Nephron (organoid): ENCODE results near the gene GNB1.

Experiments
- H3K27ac Mint-ChIP-seq, 3 experiments: 2 replicates each; pipeline ENCODE4 v1.8.0; 2020; ENCODE audit warnings: mixed read lengths in 3 of 3, mild to moderate bottlenecking in 2 of 3, moderate library complexity in 1 of 3
- H3K27me3 Mint-ChIP-seq: 2 replicates; pipeline ENCODE4 v1.8.0; 2021; ENCODE audit warnings: low read depth, mild to moderate bottlenecking, moderate library complexity, mixed read lengths
- H3K36me3 Mint-ChIP-seq: 2 replicates; pipeline ENCODE4 v1.8.0; 2020; ENCODE audit warnings: low read depth, mixed read lengths
- H3K4me1 Mint-ChIP-seq: 2 replicates; pipeline ENCODE4 v1.8.0; 2020; ENCODE audit warnings: mixed read lengths
- H3K4me3 Mint-ChIP-seq, 3 experiments: 2 replicates each; pipeline ENCODE4 v1.8.0; 2020; ENCODE audit warnings: mild to moderate bottlenecking in 3 of 3, mixed read lengths in 3 of 3, moderate library complexity in 2 of 3
- H3K9me3 Mint-ChIP-seq: 2 replicates; pipeline ENCODE4 v1.8.0; 2020; ENCODE audit warnings: mixed read lengths
- CTCF ChIP-seq, 3 experiments: fragments of 200-600 bp; sonication (generic); IDR thresholded peaks; one replicate each; pipeline ENCODE4 v1.5.0; 2021; ENCODE audit warnings: antibody characterized with exemption in 3 of 3; ENCODE audit not compliant: unreplicated experiment in 3 of 3

Gene GNB1

GRCh38 chr1:1804301-1804700 is 86.6 kb downstream of the GNB1 start:
- no peak for TF ChIP-seq CTCF (IDR thresholded peaks at IDR 0.05; ENCODE audit: unreplicated experiment in 3 of 3)
- H3K27me3 Mint-ChIP-seq: no peaks in the 10 kb centered on the region
- H3K4me1 Mint-ChIP-seq: no peaks in the 10 kb centered on the region
- peak overlapping the region in 1 of 3 experiments; percentile 72 for H3K27ac Mint-ChIP-seq
- no peak overlapping the region for H3K4me3 Mint-ChIP-seq
- no peaks in the 10 kb centered on the region for H3K9me3 Mint-ChIP-seq
- peaks cover 59% of the 10 kb centered on the region for H3K36me3 Mint-ChIP-seq

GRCh38 chr1:1802871-1803270 is 88.0 kb downstream of the GNB1 start:
- Mint-ChIP-seq H3K4me1 (no peaks in the 10 kb centered on the region), H3K9me3 (no peaks in the 10 kb centered on the region), H3K4me3 (no peak overlapping the region), H3K27me3 (no peaks in the 10 kb centered on the region), H3K36me3 (peaks cover 54% of the 10 kb centered on the region), H3K27ac (no peak overlapping the region)
- TF ChIP-seq CTCF (IDR thresholded peaks at IDR 0.05; ENCODE audit: unreplicated experiment in 3 of 3): no peak

GRCh38 chr1:1799716-1800115 is 91.2 kb downstream of the GNB1 start:
- H3K4me1 Mint-ChIP-seq: no peaks in the 10 kb centered on the region
- peaks cover 59% of the 10 kb centered on the region for H3K36me3 Mint-ChIP-seq
- TF ChIP-seq CTCF (IDR thresholded peaks at IDR 0.05; ENCODE audit: unreplicated experiment in 3 of 3): no peak
- no peak overlapping the region for H3K4me3 Mint-ChIP-seq
- peak overlapping the region in 2 of 3 experiments; percentile 22 to 57 for H3K27ac Mint-ChIP-seq
- no peaks in the 10 kb centered on the region for H3K9me3 Mint-ChIP-seq
- H3K27me3 Mint-ChIP-seq: no peaks in the 10 kb centered on the region

GRCh38 chr1:1797731-1798341 is 93.1 kb downstream of the GNB1 start:
- Mint-ChIP-seq H3K36me3 (peaks cover 61% of the 10 kb centered on the region), H3K4me1 (no peaks in the 10 kb centered on the region), H3K4me3 (no peak overlapping the region), H3K27me3 (no peaks in the 10 kb centered on the region), H3K9me3 (no peaks in the 10 kb centered on the region), H3K27ac (no peak overlapping the region)
- no peak for TF ChIP-seq CTCF (IDR thresholded peaks at IDR 0.05; ENCODE audit: unreplicated experiment in 3 of 3)

GRCh38 chr1:1796466-1796865 is 94.4 kb downstream of the GNB1 start:
- Mint-ChIP-seq H3K27me3 (no peaks in the 10 kb centered on the region), H3K36me3 (peaks cover 62% of the 10 kb centered on the region), H3K4me3 (no peak overlapping the region), H3K27ac (no peak overlapping the region), H3K4me1 (no peaks in the 10 kb centered on the region), H3K9me3 (no peaks in the 10 kb centered on the region)
- no peak for TF ChIP-seq CTCF (IDR thresholded peaks at IDR 0.05; ENCODE audit: unreplicated experiment in 3 of 3)

GRCh38 chr1:1794999-1795398 is 95.9 kb downstream of the GNB1 start:
- Mint-ChIP-seq H3K27me3 (no peaks in the 10 kb centered on the region), H3K4me3 (no peak overlapping the region), H3K9me3 (no peaks in the 10 kb centered on the region), H3K36me3 (peaks cover 69% of the 10 kb centered on the region), H3K4me1 (no peaks in the 10 kb centered on the region), H3K27ac (no peak overlapping the region)
- no peak for TF ChIP-seq CTCF (IDR thresholded peaks at IDR 0.05; ENCODE audit: unreplicated experiment in 3 of 3)
